Nephron (organoid): Measurements from ENCODE around the gene NCF4.
A peak's percentile ranks its signal among the peaks of the same experiment; 100 is the strongest.

Experiments
- H3K27ac Mint-ChIP-seq, 3 experiments: 2 replicates each; pipeline ENCODE4 v1.8.0; 2020; ENCODE audit warnings: mixed read lengths in 3 of 3, mild to moderate bottlenecking in 2 of 3, moderate library complexity in 1 of 3
- H3K27me3 Mint-ChIP-seq: 2 replicates; pipeline ENCODE4 v1.8.0; 2021; ENCODE audit warnings: low read depth, mild to moderate bottlenecking, moderate library complexity, mixed read lengths
- H3K36me3 Mint-ChIP-seq: 2 replicates; pipeline ENCODE4 v1.8.0; 2020; ENCODE audit warnings: low read depth, mixed read lengths
- H3K4me1 Mint-ChIP-seq: 2 replicates; pipeline ENCODE4 v1.8.0; 2020; ENCODE audit warnings: mixed read lengths
- H3K4me3 Mint-ChIP-seq, 3 experiments: 2 replicates each; pipeline ENCODE4 v1.8.0; 2020; ENCODE audit warnings: mild to moderate bottlenecking in 3 of 3, mixed read lengths in 3 of 3, moderate library complexity in 2 of 3
- H3K9me3 Mint-ChIP-seq: 2 replicates; pipeline ENCODE4 v1.8.0; 2020; ENCODE audit warnings: mixed read lengths
- TF ChIP-seq, protein P1 (sequence below), 3 experiments: fragments of 200-600 bp; sonication (generic); IDR thresholded peaks; one replicate each; pipeline ENCODE4 v1.5.0; 2021; ENCODE audit warnings: antibody characterized with exemption in 3 of 3; ENCODE audit not compliant: unreplicated experiment in 3 of 3

Gene NCF4

DNA sequence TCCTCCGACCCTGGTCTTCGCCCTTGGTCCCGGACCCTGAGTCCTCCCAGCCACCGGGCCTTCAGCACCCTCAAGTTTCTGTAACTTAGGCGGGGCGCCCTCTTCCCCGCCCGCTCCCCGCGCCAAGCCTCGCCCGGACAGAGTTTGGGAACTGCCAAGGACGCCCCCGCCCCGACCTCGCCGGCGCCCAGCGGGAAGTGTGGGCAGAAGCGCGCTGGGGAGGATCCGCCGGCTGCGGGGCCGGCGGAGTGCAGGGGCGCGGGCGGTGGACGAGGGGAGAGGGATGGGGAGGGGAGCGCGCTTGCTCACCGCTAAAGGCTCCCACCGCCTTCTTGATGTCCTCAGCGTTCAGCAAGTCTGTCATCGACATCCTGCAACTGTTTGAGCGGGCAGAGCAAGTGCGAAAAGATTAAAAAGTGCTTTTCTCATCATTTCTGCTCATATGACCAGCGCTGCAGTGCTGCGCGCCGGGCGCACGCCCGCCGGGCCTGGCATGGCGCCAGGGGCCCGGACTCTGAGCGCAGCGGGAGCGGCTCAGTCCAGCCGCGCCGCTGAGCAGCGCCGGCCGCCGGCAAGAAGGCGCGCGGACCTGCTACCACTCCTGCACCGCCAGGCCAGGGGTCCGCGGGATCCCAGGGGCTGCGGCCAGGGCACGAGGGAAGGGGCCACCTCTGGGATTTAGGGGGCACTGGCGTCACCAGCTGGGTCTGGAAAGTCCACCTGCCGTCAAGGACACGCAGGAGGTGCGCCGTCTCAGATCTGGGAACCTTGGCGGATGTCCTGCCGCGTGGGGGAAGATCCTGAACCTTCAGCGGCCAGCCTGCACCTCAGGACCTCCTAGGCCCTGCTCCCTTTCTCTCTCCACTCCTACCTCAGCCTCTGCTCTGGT is 43.9 kb upstream of the NCF4 start, which contains the start of gene PVALB:
Gene PVALB, minus strand, starts transcription at position 400 of the 889 bp plus-strand sequence. Its CDS starts 30 bp downstream, at position 370.
- H3K27me3 Mint-ChIP-seq: peaks cover 94% of the 10 kb centered on the region
- H3K36me3 Mint-ChIP-seq: no peaks in the 10 kb centered on the region
- TF ChIP-seq, protein P1, sequence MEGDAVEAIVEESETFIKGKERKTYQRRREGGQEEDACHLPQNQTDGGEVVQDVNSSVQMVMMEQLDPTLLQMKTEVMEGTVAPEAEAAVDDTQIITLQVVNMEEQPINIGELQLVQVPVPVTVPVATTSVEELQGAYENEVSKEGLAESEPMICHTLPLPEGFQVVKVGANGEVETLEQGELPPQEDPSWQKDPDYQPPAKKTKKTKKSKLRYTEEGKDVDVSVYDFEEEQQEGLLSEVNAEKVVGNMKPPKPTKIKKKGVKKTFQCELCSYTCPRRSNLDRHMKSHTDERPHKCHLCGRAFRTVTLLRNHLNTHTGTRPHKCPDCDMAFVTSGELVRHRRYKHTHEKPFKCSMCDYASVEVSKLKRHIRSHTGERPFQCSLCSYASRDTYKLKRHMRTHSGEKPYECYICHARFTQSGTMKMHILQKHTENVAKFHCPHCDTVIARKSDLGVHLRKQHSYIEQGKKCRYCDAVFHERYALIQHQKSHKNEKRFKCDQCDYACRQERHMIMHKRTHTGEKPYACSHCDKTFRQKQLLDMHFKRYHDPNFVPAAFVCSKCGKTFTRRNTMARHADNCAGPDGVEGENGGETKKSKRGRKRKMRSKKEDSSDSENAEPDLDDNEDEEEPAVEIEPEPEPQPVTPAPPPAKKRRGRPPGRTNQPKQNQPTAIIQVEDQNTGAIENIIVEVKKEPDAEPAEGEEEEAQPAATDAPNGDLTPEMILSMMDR (IDR thresholded peaks at IDR 0.05; ENCODE audit: unreplicated experiment in 3 of 3): no peak
- peaks cover 36% of the 10 kb centered on the region for H3K4me1 Mint-ChIP-seq
- peak within 1 kb of the TSS; percentile 55 to 70 (median 60) for H3K4me3 Mint-ChIP-seq
- no peaks in the 10 kb centered on the region for H3K9me3 Mint-ChIP-seq
- H3K27ac Mint-ChIP-seq: no peak within 1 kb of the TSS

DNA sequence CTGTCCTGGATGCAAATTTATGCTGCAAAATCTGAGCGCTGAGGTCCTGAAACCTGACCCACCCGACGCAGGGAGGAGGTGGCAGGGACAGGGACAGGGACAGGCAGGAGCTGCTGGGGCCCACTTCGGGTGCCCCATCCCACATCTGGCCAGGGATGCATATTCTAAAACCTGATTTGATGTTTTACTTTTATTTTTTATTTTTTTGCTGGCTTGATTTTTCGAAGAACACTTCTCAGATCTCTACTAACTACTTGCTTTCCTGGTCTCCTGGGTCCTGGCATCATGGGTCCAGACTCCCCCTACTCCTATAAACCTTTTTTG is 43.3 kb upstream of the NCF4 start:
- peak overlapping the region; percentile 55 to 70 (median 60) for H3K4me3 Mint-ChIP-seq
- H3K27me3 Mint-ChIP-seq: peaks cover 89% of the 10 kb centered on the region
- H3K4me1 Mint-ChIP-seq: peaks cover 36% of the 10 kb centered on the region
- no peak overlapping the region for H3K27ac Mint-ChIP-seq
- no peaks in the 10 kb centered on the region for H3K9me3 Mint-ChIP-seq
- TF ChIP-seq, protein P1 (IDR thresholded peaks at IDR 0.05; ENCODE audit: unreplicated experiment in 3 of 3): no peak
- H3K36me3 Mint-ChIP-seq: no peaks in the 10 kb centered on the region

DNA sequence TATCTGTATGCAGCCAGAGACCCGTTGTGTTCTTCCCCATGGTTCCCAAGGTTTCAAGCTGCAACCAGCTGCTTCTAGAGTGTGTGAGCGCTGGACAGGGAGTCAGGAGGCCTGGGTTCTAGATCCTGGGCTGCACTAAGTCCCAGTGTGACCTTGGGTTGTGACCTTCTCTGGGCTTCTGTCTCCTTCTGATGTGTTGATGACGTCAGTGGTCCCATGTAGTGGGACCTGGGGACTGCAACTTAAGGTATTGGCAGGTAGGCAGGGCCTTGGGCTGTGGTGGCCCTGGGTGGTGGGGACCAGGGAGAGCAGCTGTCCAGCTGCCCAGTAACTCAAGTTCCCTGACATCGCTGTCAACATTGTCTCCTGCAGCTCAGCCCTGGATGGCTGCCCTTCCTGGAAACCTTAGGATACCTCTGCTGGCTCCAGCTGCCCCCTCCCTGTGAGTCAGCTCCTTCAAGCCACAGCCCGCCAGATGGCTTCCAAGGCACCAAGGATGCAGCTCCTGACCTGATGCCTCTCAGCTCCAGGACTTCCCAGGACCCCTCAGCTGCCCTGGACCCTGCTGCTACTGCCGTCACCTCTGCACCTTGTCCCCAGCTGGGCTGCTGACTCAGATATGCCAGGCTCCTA is 42.7 kb upstream of the NCF4 start:
- Mint-ChIP-seq H3K4me1 (peaks cover 42% of the 10 kb centered on the region), H3K27ac (no peak overlapping the region), H3K4me3 (peak overlapping the region; percentile 22 to 55 (median 24)), H3K36me3 (no peaks in the 10 kb centered on the region), H3K9me3 (no peaks in the 10 kb centered on the region), H3K27me3 (peaks cover 83% of the 10 kb centered on the region)
- TF ChIP-seq, protein P1 (IDR thresholded peaks at IDR 0.05; ENCODE audit: unreplicated experiment in 3 of 3): no peak

DNA sequence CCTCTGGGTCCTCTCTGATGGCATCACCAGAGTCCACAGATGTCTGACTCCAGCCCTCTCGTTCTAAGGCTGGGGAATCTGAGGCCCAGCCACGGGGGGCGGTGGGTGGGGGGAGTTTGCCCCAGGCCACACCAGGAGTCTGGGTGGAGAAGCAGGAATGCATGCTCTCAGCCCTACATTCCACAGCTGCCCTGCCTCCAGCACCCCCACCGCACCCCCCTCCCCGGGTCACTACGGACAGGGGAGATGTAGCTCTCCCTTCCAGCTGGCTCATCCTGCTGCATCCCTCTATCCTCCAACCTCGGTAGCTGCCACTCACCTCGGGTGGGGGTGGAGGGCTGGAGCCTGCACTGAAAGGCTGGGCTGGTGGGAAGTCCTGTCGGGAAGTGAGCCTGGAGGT is 41.7 kb upstream of the NCF4 start:
- peaks cover 73% of the 10 kb centered on the region for H3K27me3 Mint-ChIP-seq
- no peaks in the 10 kb centered on the region for H3K9me3 Mint-ChIP-seq
- no peak overlapping the region for H3K27ac Mint-ChIP-seq
- peak overlapping the region in 1 of 3 experiments; percentile 55 for H3K4me3 Mint-ChIP-seq
- no peaks in the 10 kb centered on the region for H3K36me3 Mint-ChIP-seq
- TF ChIP-seq, protein P1 (IDR thresholded peaks at IDR 0.05; ENCODE audit: unreplicated experiment in 3 of 3): no peak
- peaks cover 48% of the 10 kb centered on the region for H3K4me1 Mint-ChIP-seq

DNA sequence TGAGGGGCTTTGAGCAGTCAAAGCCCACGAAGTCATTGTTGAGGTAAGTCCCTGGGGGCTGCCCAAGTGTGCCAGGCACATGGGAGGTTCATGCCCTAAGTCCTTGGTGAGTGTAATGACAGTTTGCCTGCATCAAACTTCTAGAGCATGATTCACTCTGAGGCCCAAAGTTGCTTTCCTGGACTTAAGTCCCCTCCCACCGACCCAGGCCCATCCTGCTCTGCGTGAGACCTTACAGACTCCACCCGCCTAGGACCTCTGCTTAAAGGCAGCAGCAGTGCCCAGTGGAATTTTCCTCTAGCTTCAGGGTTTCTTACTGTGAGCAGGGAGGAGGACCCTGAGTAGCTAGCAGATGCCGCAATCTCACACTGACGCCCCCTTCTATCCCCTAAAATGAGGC is 38.2 kb upstream of the NCF4 start:
- Mint-ChIP-seq H3K9me3 (no peaks in the 10 kb centered on the region), H3K36me3 (no peaks in the 10 kb centered on the region), H3K27ac (peak overlapping the region; percentile 27 to 68 (median 49)), H3K4me1 (peaks cover 52% of the 10 kb centered on the region), H3K27me3 (peaks cover 39% of the 10 kb centered on the region), H3K4me3 (no peak overlapping the region)
- TF ChIP-seq, protein P1 (IDR thresholded peaks at IDR 0.05; ENCODE audit: unreplicated experiment in 3 of 3): no peak
